Pons (tissue), 1 donor: Measurements from ENCODE around the gene AATF.

ENCODE experiments used
- DNase-seq: peaks from one replicate; pipeline ENCODE4 v3.0.0-alpha.2; 2016; ENCODE audit warnings: low spot score

Gene AATF

DNA sequence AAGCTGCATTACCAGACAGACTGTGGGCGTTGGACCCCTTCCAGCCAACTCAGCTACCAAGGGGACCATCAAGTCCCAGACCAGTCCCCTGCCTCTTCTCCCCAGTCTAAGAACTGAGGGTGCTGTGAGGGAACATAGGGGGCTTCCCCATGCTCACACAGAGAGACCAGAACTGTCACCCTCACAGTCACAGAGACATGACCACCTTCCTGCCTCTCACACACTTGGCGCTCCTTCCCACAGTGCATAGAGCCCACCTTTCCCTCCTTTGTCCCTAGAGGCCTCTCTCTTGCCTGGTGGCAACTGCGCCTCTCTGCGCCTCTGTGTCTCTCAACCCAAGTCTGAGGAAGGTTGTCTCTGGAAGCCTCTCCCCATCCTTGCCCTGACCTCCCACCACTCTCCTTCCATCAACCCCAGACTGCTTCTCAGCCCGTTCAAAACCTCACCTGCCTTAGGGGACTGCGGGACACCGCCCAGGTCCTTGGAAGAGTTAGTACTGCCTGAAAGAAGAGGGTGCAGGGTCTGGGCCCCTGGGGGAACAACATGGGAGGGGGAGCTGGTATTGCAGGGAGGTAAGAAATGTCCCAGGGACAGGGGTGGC, 17.6 kb upstream of the AATF start:
- no peak for DNase-seq

DNA sequence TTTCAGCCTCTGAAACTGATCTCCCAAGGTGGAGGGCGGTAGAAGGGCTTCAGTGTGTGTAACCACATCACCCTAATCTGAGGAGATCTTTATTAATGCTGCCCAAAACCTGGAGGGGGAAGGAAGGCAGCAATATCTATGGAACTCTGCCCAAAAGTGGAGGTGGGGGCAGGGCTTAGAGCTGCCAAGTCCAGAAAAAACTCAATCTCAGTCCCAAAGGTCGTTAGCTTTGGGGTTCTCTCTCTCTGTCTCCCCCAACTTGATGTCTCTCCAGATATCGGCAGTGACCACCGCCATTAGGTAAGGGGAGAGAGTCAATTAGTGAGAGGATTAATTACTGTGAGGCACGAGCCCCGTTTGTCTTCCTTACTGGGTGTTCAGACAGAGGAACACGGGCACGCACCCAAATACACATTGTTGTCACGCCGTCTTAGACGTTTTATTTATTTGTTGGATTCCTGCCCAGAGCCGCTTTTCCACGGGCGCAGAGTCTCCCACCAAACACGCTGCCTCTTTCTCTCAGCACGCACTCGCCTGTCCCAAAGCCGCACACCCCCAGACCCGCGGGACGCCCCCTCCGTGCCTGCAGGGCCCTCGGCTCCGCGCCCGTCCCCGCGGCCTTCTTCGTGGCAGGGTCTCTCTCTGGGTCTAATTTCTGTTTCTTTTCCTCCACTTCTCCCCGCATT, 16.9 kb upstream of the AATF start:
- no peak for DNase-seq

DNA sequence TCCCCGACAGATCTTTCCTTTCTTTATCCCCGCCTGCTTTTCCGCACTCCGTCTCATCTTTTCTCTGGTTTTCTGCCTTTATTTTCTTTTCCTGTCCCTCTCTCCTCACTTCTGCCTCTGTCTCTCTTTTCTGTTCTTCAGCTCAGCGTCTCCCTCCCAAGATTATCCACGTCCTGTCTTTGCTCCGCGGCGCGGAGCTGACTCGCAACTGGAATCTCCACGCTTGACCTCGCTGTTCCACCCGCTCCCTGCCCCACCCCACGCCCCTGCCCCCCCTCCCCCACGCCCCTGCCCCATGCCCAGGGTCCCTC, 16.4 kb upstream of the AATF start:
- no peak for DNase-seq

DNA sequence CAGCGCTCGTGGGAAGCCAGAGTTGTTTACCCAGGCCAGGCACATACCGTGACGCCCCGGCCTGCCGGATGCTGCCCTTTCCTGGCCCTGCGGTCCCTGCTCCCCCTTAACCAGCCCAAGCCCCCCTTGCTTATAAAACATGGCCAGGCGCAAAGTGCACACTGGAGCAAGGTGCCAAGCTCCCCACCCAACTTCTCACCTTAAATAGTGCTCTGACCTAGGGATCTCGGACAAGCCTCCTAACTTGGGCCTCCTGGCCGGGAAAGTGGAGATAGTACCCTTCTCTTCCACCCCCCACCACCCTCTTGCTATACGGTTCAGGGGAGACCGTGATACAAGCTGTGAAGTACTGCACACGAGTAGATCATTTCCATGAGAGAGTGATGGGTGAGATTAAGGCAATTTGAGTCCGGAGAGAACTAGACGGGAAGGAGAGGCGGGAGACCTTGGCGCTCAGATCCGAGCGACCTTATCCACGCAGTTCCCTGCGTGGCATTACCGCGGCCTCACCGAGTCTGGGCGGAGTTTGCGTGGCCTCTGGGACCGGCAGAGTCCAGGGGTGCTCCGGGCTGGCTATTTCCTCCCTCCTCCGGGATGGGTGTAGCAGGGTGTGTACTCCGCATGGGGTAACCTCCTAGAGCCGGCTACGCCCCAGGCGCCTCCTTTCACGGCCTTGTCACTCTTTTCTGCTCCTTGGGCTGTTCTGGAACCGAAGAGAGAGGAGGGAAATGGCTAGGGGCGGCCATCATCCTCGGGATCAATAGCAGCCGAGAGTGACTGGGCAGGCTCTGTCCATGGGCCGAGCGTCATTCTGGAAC, 15.9 kb upstream of the AATF start:
- no peak for DNase-seq

DNA sequence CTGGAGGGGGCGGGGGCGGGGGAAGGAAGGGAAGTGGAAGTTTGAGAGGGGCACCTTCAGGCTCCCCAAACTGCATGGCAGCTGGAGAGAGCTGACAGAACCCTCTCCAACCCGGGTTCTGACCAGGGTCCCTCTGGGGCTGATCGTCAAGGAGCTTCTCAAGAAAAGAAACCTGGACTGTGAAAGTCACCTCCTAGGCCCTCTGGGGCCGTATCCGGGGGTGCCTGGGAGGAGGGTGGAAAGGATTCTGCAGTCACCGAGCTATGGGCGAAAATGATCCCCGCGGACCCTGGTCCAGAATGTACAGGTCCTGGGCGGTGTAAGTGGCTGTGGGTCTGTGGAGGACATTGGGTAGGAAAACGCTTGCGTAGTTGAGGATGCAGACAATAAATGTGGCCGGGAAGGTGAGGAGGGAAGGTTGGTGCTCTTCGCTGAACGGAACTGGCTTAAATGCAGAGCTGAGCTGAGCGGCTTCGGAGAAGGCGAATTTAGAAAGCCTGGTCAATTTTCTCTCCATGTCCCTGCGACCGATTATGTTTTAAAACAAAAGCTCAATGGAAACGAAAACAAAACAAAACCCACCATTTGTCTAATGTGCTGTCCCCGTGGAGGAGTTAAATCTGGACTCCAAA, 15.1 kb upstream of the AATF start:
- no peak for DNase-seq

DNA sequence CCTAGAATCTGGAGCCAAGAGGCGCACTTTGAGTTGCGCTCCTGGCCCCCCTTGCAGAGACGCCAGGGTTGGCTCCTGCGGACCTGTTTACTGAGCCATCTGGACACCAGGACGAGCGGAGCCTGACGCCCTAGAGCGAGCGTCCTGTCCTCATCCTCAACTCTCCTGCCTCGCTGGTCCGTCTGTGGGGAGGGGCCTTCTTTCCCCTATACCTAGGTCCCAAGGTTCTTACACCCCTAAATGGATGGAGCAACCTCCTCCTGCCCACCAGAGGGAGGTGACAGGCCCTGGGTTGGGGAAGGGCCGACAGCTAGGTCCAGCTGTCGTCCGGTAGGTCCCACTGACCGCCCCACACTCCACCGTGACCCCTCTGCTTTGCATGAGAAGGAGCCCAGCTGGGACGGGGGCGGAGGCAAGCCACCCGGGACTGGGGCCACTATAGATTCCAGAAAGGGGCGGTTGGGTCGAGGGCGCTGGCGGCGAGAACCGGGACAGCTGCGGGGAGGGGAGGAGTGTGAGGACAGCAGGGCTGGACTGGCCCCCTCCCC, 14.5 kb upstream of the AATF start:
- DNase-seq: no peak

DNA sequence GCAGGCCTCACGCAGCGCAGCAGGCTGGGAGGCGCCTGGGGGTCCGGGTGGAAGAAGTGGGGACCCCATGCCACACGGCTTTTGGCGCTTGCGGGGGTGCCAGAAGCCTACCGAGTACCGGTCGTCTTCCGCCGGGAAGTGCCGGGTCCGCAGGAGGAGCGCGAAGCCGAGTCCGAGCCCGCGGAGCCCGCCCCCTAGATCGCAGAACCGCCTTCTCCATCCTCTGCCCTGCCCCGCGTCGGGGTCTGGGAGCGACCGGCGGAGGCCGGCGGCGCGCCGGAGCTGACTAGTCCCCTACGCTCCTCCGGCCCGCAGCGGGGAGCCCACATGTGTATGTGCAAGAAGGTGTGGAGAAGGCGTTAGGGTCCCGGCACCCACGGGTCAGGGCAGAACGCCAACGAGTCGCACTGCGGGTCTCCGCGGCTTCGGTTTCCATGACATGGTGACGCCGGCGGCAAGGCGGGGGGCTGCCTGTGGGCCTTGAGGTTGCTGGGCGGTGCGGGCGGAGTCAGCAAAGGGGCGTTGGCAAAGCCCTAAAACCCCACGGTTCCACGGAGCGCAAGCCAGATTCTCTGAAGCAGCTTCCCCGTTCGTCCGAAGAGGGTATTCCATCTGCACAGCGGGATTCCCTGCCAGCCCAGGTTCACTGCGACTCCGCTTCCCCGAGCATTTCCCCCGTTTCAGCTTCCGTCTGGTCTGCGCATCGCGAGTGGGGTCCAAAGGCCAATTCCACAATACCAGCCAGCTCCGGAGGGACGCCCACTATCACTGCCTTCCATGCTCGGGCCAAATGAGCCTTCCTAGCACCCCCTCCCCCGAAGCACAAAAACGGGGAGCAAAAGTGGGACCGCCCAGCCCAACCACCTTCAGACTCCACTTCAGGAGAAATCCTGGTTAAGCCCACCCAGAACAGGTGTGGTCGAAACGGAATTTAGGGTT, 13.8 kb upstream of the AATF start:
- no peak for DNase-seq

DNA sequence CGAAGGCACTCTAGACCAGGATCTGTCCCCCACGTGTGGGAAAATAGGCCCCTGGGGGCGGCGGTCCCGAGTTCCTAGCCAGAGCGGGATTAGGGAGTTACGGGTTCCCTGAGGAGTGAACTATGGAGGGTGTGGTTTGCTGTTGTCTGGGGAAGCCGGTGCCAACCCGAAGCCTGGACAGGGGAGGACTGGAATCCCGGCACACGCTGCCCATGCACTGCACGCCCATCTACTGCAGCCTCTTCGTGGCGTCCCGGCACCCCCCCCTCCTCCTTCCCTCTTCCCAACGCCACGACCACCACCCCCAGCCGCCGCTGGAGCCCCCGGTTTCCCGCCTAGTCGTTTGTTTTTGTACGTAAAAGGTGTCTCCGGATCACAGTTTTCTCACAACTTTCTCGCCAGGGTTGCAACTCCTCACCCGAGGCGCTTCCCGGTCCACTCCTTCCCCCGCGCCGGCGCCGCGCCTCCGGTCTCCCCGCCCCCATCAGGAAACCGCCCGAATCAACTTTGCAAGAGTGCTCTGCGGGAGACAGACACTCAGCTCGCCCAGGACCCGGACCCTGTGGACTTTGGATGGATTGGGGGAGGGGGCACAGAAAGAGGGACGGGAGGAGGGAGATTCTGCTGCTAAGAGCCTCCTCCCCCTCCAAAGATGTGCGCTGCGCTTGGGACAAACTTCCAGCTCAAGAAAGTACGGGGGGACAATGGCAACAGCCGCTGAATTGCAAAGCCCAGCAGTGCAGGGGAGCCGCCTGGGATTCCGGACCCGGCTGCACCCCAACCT, 12.9 kb upstream of the AATF start:
- no peak for DNase-seq

DNA sequence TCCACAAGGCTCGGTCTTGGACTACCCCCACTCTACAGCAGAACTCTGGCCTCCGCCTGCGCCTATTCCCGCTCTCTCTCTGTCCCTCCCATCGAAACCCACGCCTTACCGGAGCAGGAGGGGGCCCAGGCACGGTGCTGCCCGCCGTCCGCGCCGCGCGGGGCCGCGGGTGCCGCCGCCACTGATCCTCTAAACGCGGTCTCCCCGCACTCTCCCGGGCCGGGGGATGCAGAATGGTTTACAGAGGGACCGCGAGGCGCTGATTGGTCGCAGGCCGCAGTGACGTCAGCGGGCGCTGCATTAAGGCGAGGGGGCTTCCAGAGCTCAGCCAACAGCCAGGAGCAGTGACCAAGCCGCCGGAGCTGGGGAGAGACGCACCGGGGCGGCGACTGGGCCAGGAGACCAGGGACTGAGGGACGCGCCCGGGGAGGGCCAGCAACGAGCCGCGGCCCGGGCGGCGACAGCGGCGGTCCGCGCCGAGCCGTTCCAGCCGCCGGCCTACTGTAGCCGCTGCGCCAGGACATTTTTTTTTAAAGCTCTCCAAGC, 12.2 kb upstream of the AATF start:
- no peak for DNase-seq

DNA sequence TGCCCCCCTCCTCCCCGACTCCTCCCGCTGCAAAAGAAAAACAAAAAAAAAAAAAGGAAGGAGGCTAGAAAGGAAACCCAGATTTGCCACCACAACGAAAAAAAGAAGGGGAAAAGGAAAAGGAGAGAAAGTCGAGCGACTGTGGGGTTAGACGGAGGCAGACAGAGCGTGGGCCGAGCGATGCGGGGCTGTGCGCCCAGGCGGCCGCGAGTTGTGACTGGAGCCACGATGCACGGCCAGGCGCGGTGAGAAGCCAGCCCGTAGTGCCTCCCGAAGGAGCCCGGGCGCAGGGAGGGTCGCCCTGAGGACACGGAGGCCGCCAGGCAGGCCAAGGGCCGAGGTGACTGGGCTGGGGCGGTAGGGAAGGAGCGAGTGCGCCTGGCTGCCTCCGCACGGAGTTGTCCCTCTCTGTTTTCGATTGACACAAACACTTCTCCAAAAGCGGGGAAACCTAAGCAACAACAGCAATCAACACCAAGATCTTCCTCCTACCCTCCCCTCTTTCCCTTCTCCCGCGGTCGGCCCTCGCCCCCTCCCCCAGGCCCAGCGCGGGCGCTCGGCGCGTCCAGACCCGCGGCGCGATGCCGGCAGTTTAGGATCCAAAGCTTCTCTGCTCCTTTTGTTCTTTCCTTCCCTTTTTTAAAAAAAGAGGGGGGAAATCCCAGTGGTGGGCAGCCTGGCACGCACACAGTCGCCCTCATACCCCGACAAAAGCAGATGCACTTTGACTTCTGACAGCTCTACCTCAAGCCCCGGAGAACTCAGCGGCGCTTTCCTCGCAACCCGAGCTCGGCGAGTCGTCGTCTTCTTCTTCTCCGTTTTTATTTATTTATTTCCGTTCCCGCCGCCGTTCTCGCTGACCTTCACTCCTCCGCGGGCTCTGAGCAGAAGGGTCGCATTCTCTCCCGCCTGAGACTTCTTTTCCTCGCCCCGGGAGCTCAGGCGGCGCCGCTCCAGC, 11.5 kb upstream of the AATF start, which contains the start of gene LHX1:
Gene LHX1, plus strand, starts transcription at position 475 of the 958 bp plus-strand sequence. CDS start 723 bp downstream, outside the sequence.
- no peak for DNase-seq

DNA sequence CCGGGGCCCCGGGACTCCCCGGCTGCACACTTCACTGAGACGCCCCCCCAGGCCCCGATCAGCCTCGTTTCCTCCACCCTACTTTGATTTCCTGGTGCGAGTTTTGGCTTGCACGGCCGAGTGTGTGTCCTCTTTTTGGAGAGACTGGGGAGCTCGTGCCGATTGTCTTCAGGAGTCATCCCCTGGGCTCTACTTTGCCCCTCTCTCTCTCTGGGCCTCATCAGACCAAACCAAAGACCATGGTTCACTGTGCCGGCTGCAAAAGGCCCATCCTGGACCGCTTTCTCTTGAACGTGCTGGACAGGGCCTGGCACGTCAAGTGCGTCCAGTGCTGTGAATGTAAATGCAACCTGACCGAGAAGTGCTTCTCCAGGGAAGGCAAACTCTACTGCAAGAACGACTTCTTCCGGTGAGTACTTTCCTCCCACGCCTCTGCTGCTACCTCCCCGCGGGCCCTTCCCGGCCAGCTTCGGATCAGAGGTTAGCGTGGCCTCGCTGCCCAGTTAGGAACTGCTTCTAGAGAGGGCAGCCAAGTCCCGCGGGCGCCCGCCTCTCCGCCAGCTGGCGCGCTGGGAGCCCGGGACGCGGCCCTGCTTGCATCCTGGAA, 10.7 kb upstream of the AATF start:
- DNase-seq: no peak

DNA sequence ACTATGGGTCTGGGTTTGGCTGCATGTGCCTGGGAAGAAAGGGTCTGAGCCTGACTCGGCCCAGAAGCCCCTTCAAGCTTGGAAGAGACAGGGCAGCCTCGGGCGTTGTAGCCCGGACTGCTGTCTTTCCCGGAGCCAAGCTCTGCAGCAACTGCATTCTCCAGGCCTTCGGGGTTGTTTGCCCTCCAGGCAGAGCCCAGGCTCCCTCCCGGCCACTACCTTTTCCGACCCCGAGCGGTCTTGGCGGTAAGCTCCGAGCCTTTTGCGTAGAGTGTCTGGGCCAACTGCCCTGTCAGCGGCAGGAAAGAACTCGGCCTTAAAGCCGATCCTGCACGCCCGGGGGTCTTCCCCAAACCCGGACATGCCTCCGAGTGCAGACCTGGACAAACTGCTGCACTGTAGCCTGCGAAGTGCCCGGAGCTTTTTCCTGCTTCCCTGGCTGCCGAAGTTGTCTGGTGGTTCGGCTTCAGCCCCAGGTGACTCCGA, 10.1 kb upstream of the AATF start:
- no peak for DNase-seq

DNA sequence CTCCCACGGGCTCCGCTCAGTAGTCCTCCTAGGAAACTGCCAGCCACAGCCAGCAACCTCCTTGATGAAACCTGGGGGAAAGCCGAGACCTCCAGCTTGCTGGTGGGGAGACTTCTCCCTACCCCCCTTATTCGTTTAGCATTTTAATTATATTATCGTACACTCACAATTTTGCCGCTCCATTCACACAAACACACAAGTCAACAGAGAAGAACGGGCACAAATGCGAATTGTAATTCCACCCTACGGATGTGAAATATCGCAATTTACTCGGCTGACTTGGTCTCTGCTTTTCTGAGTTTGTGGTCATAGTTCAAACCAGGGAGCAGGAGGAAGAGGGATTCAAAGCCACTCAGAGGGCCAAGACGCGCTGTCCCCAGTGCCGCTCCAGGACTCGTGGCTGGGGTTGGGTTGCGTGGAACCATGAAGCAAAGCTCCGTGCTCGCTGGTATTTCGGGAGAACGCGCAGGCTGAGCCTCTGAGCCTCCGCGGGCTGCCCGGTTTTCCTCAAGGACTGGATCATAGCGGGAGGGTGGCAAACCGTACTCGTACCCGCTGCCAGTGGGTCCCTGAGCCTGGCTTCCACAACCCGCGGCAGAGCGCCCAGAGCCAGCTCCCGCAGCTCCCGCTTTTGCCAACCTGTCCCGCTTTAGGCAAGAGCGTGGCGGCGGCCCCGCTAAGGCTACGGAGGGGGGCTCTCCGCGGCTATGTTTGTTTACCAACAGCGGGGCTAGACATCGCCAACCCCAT, 9.5 kb upstream of the AATF start:
- no peak for DNase-seq

DNA sequence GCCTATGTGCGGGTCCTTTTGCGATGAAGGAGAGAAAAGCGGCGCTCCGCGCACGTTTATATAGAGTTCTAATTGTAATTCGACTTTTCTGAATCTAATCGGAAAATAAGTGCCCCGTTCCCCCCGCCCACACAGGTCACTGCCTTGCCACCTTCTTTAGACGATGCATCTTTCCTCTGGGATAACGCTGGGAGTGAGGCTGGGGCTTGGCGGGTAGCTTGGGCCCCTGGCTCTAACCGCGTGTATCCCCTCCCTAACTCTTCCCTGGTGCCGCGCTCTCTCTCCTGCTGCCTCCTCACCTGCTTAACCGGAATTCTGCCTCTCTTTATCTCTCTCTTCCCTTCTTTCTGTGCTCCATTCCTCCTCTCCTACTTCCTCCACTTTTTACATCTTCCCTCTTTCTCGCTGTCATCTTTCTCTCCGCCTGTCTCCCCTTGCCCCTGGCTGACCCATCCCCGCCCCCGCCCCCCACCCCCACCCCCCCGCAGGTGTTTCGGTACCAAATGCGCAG, 8.9 kb upstream of the AATF start:
- no peak for DNase-seq

DNA sequence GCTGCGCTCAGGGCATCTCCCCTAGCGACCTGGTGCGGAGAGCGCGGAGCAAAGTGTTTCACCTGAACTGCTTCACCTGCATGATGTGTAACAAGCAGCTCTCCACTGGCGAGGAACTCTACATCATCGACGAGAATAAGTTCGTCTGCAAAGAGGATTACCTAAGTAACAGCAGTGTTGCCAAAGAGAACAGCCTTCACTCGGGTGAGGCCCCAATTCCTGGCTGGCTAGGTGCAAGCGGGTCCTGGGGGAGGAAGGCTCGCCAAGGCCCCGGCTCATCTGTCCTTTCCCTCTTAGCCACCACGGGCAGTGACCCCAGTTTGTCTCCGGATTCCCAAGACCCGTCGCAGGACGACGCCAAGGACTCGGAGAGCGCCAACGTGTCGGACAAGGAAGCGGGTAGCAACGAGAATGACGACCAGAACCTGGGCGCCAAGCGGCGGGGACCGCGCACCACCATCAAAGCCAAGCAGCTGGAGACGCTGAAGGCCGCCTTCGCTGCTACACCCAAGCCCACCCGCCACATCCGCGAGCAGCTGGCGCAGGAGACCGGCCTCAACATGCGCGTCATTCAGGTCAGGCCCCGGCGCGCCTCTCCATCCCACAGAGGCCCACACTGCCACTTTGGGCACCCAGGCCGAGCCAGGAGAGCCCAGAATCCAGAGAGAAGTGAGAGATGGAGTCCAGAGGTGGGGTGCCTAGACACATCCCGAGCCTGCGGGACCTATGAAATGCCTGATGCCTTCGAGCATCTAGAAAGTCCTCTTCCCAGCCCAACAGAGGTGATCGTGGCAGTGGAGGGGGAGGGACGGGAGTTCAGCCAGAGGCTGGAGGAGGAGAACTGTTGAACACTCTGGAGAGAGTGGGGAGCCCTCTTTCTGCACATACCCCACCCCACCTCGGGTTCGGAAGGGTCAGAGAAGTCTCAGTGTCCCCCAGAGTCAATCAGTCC, 8.2 kb upstream of the AATF start:
- no peak for DNase-seq

DNA sequence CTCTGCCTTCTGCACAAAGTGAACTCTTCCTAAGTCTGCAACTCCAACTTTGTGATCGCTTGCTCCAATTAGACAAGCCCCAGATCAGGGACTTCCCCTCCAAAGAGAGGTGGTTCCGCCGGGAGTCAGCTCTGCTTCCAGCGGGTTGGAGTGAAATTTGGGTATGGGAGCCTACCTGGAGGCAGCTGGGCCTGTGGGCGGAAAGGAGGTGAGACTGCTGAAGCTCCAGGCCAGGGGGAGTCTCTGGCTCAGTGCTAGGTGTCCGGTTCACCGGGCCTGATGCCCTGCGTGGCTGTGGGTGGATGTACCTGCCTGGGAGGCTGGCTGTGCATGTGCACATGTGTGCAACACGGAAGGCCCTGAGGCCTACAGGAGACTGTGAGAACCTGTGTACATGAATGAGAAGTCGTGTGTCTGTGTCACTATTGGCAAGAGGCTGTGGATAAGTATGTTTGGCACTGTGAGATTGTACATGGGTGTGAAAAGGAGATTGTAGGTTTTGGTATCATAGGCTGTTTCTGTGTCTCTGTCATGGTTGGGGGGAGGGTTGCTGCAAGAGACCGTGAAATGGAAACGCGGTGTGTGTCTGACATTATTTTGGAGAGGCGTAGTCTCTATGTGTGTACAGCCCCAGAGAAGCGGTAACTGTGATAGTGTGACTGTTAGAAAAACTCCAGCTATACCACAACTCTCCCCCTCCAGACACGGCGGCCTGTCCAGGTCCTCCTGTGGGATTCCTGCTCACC, 7.3 kb upstream of the AATF start:
- no peak for DNase-seq
